Karpas-422 (cell line): ENCODE results near the gene TAS2R3. TPM values are rescaled to one million over a fixed set of nuclear protein-coding genes. Genes with fewer than 3 reads are reported as not detected.

ENCODE experiments used
- small RNA-seq: library from RNA; depleted of rRNA; stranded (forward); fragments of <200 nt; gene quantifications from one replicate; pipeline ENCODE3, GENCODE V24; 2014
- total RNA-seq: library from RNA; depleted of rRNA; stranded (reverse); fragments of >200 nt; shearing (Covaris generic); gene quantifications from 2 replicates; pipeline ENCODE4 v1.2.3, GENCODE V29; 2014; ENCODE audit warnings: low replicate concordance; rRNA removed

TAS2R3 gene
- total RNA-seq, 1 experiment from 2014 or later = 1.0 TPM

Small RNA genes lying within 50 kb of the gene (small RNA-seq; reads per million reads assigned to genes)
- not detected for gene RNU1-82P

Other genes starting within 250 kb of the TAS2R3 start
- gene AGK, start 212.7 kb upstream of the TAS2R3 start, total RNA-seq = 48.9 and 53.0 TPM in 2 replicates
- gene DENND11, start 61.9 kb upstream of the TAS2R3 start, total RNA-seq = 16.2 and 17.9 TPM in 2 replicates
- 0.04 TPM in 1 of 2 replicates, not detected in the other for gene WEE2, start 55.7 kb upstream of the TAS2R3 start, total RNA-seq
- 176 and 231 TPM in 2 replicates for gene SSBP1, start 25.7 kb upstream of the TAS2R3 start, total RNA-seq
- 0.43 and 1.3 TPM in 2 replicates for gene TAS2R4, start 12.6 kb downstream of the TAS2R3 start, total RNA-seq
- gene TAS2R5, start 26.1 kb downstream of the TAS2R3 start, total RNA-seq = 0.90 and 2.5 TPM in 2 replicates
- gene PRSS37, start 77.4 kb downstream of the TAS2R3 start, total RNA-seq = not detected in 2 replicates
- not detected in 2 replicates for gene OR9A4, start 152.3 kb downstream of the TAS2R3 start, total RNA-seq
- not detected in 2 replicates for gene CLEC5A, start 182.9 kb downstream of the TAS2R3 start, total RNA-seq
- not detected in 2 replicates for gene TAS2R38, start 209.7 kb downstream of the TAS2R3 start, total RNA-seq
- not detected in 2 replicates for gene MGAM, start 231.8 kb downstream of the TAS2R3 start, total RNA-seq